SH-SY5Y (cell line): Measurements from ENCODE around the gene SHF.

Source experiments
- GATA2 ChIP-seq: IDR thresholded peaks from 2 replicates; pipeline ENCODE4 v1.6.1; 2011; ENCODE audit warnings: mild to moderate bottlenecking, low read depth, low read length
- GATA3 ChIP-seq: IDR thresholded peaks from 2 replicates; pipeline ENCODE4 v1.6.1; 2011; ENCODE audit warnings: low read depth, mild to moderate bottlenecking, low read length, moderate library complexity

DNA sequence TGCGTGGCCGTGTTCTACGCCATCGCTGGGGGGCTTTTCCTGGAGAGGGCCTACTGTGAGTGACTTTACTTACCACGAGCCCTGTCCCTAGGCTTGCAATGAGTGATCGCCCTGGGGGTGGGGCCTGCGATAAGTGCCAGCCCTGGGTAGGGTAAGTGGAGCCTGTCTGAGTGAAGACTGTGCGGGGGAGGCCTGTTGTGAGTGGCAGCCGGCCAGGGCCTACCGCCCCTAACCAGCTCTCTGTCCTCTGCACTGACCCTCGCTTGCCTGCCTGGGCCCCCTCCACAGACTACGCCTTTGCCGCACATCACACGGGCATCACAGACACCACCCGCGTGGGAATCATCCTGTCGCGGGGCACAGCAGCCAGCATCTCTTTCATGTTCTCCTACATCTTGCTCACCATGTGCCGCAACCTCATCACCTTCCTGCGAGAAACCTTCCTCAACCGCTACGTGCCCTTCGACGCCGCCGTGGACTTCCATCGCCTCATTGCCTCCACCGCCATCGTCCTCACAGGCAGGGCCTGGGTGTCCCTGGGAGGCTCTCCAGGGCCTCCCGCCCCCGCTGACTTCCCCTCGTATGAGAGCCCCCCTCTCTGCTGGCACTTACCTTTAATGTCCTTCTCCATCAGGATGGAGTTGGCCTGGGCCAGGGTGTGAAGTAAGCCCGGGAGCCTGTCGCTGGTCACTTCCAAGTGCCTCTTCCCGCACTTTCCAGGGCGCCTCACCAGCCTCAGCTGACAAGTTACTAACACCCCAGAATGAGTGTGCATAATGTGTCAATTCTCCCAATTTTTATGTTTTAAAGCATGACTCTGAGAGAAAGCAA lies 35.6 kb downstream of the SHF start:
- no peak for TF ChIP-seq GATA2
- no peak for TF ChIP-seq GATA3
